Measurements from ENCODE around the gene NDUFS8. TPM values are rescaled to one million over a fixed set of nuclear protein-coding genes. Genes with fewer than 3 reads are reported as not detected.

The NDUFS8 gene
- total RNA-seq, 1 donor from 2014 or later, result 125 TPM

GRCh38 chr11:68057807-68058206 lies 27.3 kb downstream of the NDUFS8 start:
- no peaks in the 10 kb centered on the region for H3K27me3 Mint-ChIP-seq (ENCODE audit: low read depth)
- H3K27ac Mint-ChIP-seq, result no peak overlapping the region
- intact Hi-C loops (cut with micrococcal nuclease), result no loop called here
- peaks cover 24% of the 10 kb centered on the region for H3K36me3 Mint-ChIP-seq (ENCODE audit: low read depth)
- no peak for DNase-seq (ENCODE audit: low spot score)
- H3K4me3 Mint-ChIP-seq (ENCODE audit: low read depth), result no peak overlapping the region
- no peaks in the 10 kb centered on the region for H3K4me1 Mint-ChIP-seq (ENCODE audit: low read depth)
- no peaks in the 10 kb centered on the region for H3K9me3 Mint-ChIP-seq

GRCh38 chr11:68061508-68061907 lies 31.0 kb downstream of the NDUFS8 start:
- Mint-ChIP-seq H3K27ac (no peak overlapping the region), H3K27me3 (ENCODE audit: low read depth) (no peaks in the 10 kb centered on the region), H3K4me1 (ENCODE audit: low read depth) (no peaks in the 10 kb centered on the region), H3K4me3 (ENCODE audit: low read depth) (no peak overlapping the region), H3K9me3 (no peaks in the 10 kb centered on the region), H3K36me3 (ENCODE audit: low read depth) (peaks cover 35% of the 10 kb centered on the region)
- DNase-seq (ENCODE audit: low spot score), result no peak
- intact Hi-C loops (cut with micrococcal nuclease), result no loop called here

GRCh38 chr11:68064926-68065325 lies 34.4 kb downstream of the NDUFS8 start:
- intact Hi-C loops (cut with micrococcal nuclease), result no loop called here
- H3K27ac Mint-ChIP-seq, result peak overlapping the region; percentile 39
- no peak overlapping the region for H3K4me3 Mint-ChIP-seq (ENCODE audit: low read depth)
- peaks cover 46% of the 10 kb centered on the region for H3K36me3 Mint-ChIP-seq (ENCODE audit: low read depth)
- no peaks in the 10 kb centered on the region for H3K27me3 Mint-ChIP-seq (ENCODE audit: low read depth)
- no peak for DNase-seq (ENCODE audit: low spot score)
- no peaks in the 10 kb centered on the region for H3K4me1 Mint-ChIP-seq (ENCODE audit: low read depth)
- H3K9me3 Mint-ChIP-seq, result no peaks in the 10 kb centered on the region

- no peak for DNase-seq (ENCODE audit: low spot score)
- no peaks in the 10 kb centered on the region for H3K27me3 Mint-ChIP-seq (ENCODE audit: low read depth)
- no peaks in the 10 kb centered on the region for H3K4me1 Mint-ChIP-seq (ENCODE audit: low read depth)
- no peak overlapping the region for H3K27ac Mint-ChIP-seq
- no peaks in the 10 kb centered on the region for H3K9me3 Mint-ChIP-seq
- intact Hi-C loops (cut with micrococcal nuclease), result no loop called here
- no peak overlapping the region for H3K4me3 Mint-ChIP-seq (ENCODE audit: low read depth)
- peaks cover 50% of the 10 kb centered on the region for H3K36me3 Mint-ChIP-seq (ENCODE audit: low read depth)
Measured at GRCh38 chr11:68065841-68066240, 35.4 kb downstream of the NDUFS8 start.

- Mint-ChIP-seq H3K9me3 (no peaks in the 10 kb centered on the region), H3K4me1 (ENCODE audit: low read depth) (no peaks in the 10 kb centered on the region), H3K27ac (no peak overlapping the region), H3K36me3 (ENCODE audit: low read depth) (peaks cover 48% of the 10 kb centered on the region), H3K4me3 (ENCODE audit: low read depth) (no peak overlapping the region), H3K27me3 (ENCODE audit: low read depth) (no peaks in the 10 kb centered on the region)
- DNase-seq (ENCODE audit: low spot score), result no peak
- intact Hi-C loops (cut with micrococcal nuclease), result no loop called here
Measured at GRCh38 chr11:68066742-68067141, 36.3 kb downstream of the NDUFS8 start.

GRCh38 chr11:68067991-68068390 lies 37.5 kb downstream of the NDUFS8 start:
- H3K9me3 Mint-ChIP-seq, result no peaks in the 10 kb centered on the region
- no peak overlapping the region for H3K4me3 Mint-ChIP-seq (ENCODE audit: low read depth)
- peaks cover 39% of the 10 kb centered on the region for H3K36me3 Mint-ChIP-seq (ENCODE audit: low read depth)

GRCh38 chr11:68071281-68072048 lies 41.0 kb downstream of the NDUFS8 start:
- no peak for DNase-seq (ENCODE audit: low spot score)
- Mint-ChIP-seq H3K4me3 (ENCODE audit: low read depth) (no peak overlapping the region), H3K36me3 (ENCODE audit: low read depth) (peaks cover 21% of the 10 kb centered on the region), H3K27ac (no peak overlapping the region), H3K27me3 (ENCODE audit: low read depth) (no peaks in the 10 kb centered on the region), H3K4me1 (ENCODE audit: low read depth) (no peaks in the 10 kb centered on the region), H3K9me3 (no peaks in the 10 kb centered on the region)
- intact Hi-C loops (cut with micrococcal nuclease), result no loop called here

More at GRCh38 chr11:68067991-68068390, 37.5 kb downstream of the NDUFS8 start:
- no peaks in the 10 kb centered on the region for H3K27me3 Mint-ChIP-seq (ENCODE audit: low read depth)
- no peak overlapping the region for H3K27ac Mint-ChIP-seq
- intact Hi-C loops (cut with micrococcal nuclease), result no loop called here
- no peak for DNase-seq (ENCODE audit: low spot score)
- H3K4me1 Mint-ChIP-seq (ENCODE audit: low read depth), result no peaks in the 10 kb centered on the region

GRCh38 chr11:68074584-68075352 lies 44.3 kb downstream of the NDUFS8 start:
- peaks cover 16% of the 10 kb centered on the region for H3K36me3 Mint-ChIP-seq (ENCODE audit: low read depth)

GRCh38 chr11:68076371-68077042 lies 46.0 kb downstream of the NDUFS8 start:
- DNase-seq (ENCODE audit: low spot score), result no peak
- Mint-ChIP-seq H3K9me3 (no peaks in the 10 kb centered on the region), H3K27ac (no peak overlapping the region), H3K4me3 (ENCODE audit: low read depth) (no peak overlapping the region), H3K27me3 (ENCODE audit: low read depth) (no peaks in the 10 kb centered on the region), H3K4me1 (ENCODE audit: low read depth) (peaks cover 3% of the 10 kb centered on the region), H3K36me3 (ENCODE audit: low read depth) (peaks cover 9% of the 10 kb centered on the region)
- intact Hi-C loops (cut with micrococcal nuclease), result no loop called here

More at GRCh38 chr11:68074584-68075352, 44.3 kb downstream of the NDUFS8 start:
- DNase-seq (ENCODE audit: low spot score), result no peak
- Mint-ChIP-seq H3K27me3 (ENCODE audit: low read depth) (no peaks in the 10 kb centered on the region), H3K4me3 (ENCODE audit: low read depth) (no peak overlapping the region), H3K4me1 (ENCODE audit: low read depth) (peaks cover 3% of the 10 kb centered on the region), H3K9me3 (no peaks in the 10 kb centered on the region), H3K27ac (no peak overlapping the region)
- intact Hi-C loops (cut with micrococcal nuclease), result no loop called here

- Mint-ChIP-seq H3K36me3 (ENCODE audit: low read depth) (peaks cover 9% of the 10 kb centered on the region), H3K27ac (no peak overlapping the region), H3K4me1 (ENCODE audit: low read depth) (peaks cover 3% of the 10 kb centered on the region), H3K27me3 (ENCODE audit: low read depth) (no peaks in the 10 kb centered on the region), H3K9me3 (no peaks in the 10 kb centered on the region), H3K4me3 (ENCODE audit: low read depth) (no peak overlapping the region)
- DNase-seq (ENCODE audit: low spot score), result no peak
- intact Hi-C loops (cut with micrococcal nuclease), result no loop called here
Measured at GRCh38 chr11:68077617-68078582, 47.4 kb downstream of the NDUFS8 start.

GRCh38 chr11:68080860-68081259 lies 50.4 kb downstream of the NDUFS8 start:
- Mint-ChIP-seq H3K27me3 (ENCODE audit: low read depth) (no peaks in the 10 kb centered on the region), H3K36me3 (ENCODE audit: low read depth) (peaks cover 9% of the 10 kb centered on the region), H3K27ac (no peak overlapping the region), H3K4me1 (ENCODE audit: low read depth) (peaks cover 3% of the 10 kb centered on the region), H3K9me3 (no peaks in the 10 kb centered on the region), H3K4me3 (ENCODE audit: low read depth) (no peak overlapping the region)
- intact Hi-C loops (cut with micrococcal nuclease), result no loop called here
- DNase-seq (ENCODE audit: low spot score), result no peak

GRCh38 chr11:68081691-68082090 lies 51.2 kb downstream of the NDUFS8 start:
- peaks cover 3% of the 10 kb centered on the region for H3K4me1 Mint-ChIP-seq (ENCODE audit: low read depth)
- H3K27me3 Mint-ChIP-seq (ENCODE audit: low read depth), result no peaks in the 10 kb centered on the region
- H3K36me3 Mint-ChIP-seq (ENCODE audit: low read depth), result peaks cover 9% of the 10 kb centered on the region
- no peak for DNase-seq (ENCODE audit: low spot score)
- no peak overlapping the region for H3K4me3 Mint-ChIP-seq (ENCODE audit: low read depth)
- intact Hi-C loops (cut with micrococcal nuclease), result no loop called here
- no peak overlapping the region for H3K27ac Mint-ChIP-seq
- H3K9me3 Mint-ChIP-seq, result no peaks in the 10 kb centered on the region
